GM06990 (cell line): Measurements from ENCODE around the gene ASCC3.

ENCODE experiments used
- DNase-seq: peaks from one replicate; pipeline ENCODE4 v3.0.0-alpha.2; 2011; ENCODE audit not compliant: insufficient read length; ENCODE audit errors: extremely low read depth
- H3K27me3 ChIP-seq: replicated peaks from 2 replicates; pipeline ENCODE4 v1.6.0; 2011; ENCODE audit warnings: low read length; ENCODE audit not compliant: control insufficient read depth, insufficient read depth
- H3K36me3 ChIP-seq: 2 replicates; pipeline ENCODE4 v1.5.1; 2011; ENCODE audit warnings: low read length; ENCODE audit not compliant: control insufficient read depth, insufficient read depth
- H3K4me3 ChIP-seq: replicated peaks from 2 replicates; pipeline ENCODE4 v1.5.1; 2011; ENCODE audit warnings: low read depth, mild to moderate bottlenecking, control low read depth, low read length
- CTCF ChIP-seq: IDR thresholded peaks from 2 replicates; pipeline ENCODE4 v1.5.1; 2011; ENCODE audit warnings: low read length, control low read depth, mild to moderate bottlenecking, inconsistent platforms; ENCODE audit not compliant: insufficient read depth, poor library complexity, severe bottlenecking

ASCC3 gene

DNA sequence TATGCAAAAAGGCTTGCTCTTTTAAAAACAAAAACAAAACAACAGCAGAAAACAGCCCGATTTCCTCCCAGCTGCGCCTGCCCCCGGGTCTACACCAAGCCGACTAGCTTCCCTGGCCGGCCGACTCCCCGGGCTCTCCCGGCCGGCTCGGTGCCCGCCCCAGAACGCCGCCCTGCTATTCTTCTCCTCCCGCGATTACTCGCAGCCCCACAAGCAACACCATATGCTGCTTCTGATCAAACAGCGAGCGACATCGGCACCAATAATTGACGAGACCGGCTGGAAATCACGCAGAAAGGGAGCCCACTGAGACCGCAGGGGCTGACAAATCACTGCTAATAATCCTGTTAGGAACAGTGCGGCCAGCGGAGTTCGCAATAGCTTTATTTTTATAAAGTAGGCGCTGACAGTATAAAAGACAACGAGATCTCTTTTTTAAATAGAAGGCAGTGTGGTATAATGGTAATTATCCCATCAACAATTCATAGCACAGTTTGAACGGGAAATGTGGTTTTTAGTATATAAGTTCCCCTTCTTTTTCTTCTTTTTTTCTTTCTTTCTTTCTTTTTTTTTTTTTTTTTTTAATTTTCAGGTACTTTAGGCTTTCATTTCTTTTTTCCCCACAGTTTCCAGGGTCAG lies 419.7 kb downstream of the ASCC3 start:
- TF ChIP-seq CTCF: no peak
- DNase-seq: no peak
- Histone ChIP-seq H3K36me3 (no peaks in the 10 kb centered on the region), H3K4me3 (no peak overlapping the region), H3K27me3 (peaks cover 3% of the 10 kb centered on the region)

DNA sequence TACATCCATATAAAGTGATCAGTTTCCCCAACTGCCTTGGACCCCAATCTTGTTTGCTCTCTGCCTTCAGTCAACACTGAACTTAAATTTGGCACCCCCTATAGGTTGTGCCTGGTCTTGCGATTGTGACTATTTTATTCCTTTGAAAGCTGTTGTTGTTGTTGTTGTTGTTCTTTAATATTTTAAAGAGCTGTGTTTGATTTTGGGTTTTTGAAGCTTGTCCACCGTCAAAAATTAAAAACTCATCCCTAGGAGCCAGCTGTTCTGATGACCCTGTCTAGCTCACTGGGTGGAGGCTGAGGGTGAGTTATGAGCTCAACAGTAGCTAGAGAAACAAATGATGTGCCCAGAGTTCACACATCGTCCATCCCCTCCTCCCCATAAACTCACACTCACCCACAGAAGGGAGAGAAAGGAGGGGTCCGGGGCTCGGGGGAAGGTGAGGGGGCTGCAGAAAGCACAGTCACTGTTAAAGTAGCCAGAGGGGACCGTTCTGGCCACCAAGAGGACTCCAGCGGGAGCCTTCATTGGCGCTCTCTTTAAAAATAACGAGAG lies 420.4 kb downstream of the ASCC3 start:
- no peak overlapping the region for H3K4me3 ChIP-seq

DNA sequence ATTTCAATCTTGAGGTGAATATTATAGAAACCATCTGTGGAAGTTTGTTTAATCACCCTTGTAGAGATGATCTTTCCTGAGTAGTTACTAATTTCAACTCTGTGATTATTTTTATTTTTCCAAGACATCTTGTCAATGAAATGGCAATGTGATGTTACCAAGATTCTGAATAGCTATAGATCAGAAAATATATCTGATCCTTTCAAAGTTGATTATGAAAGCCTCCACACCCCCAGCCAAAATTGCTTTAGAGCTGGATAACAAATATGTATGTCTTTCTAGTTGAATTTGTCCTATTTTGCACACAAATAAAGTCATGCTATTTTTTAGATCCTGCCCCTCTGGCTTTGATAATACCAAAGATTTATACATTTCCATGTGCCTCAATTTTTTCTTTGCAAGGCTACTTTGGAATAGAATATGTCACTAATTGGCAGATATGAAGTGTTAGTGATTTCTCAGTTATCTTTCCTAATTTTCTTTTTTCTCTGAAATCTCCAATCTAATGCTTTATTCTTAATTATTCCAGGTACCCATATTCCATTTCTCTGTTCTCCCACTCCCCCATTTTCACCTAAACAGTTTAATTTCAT lies 421.4 kb downstream of the ASCC3 start:
- H3K27me3 ChIP-seq: peaks cover 3% of the 10 kb centered on the region

More for the DNA sequence above, 420.4 kb downstream of the ASCC3 start:
- Histone ChIP-seq H3K36me3 (no peaks in the 10 kb centered on the region), H3K27me3 (peaks cover 3% of the 10 kb centered on the region)
- no peak for DNase-seq
- peak; percentile 20 for TF ChIP-seq CTCF

GRCh38 chr6:100458841-100459591 lies 422.1 kb downstream of the ASCC3 start:
- TF ChIP-seq CTCF: no peak
- no peak overlapping the region for H3K4me3 ChIP-seq
- no peak for DNase-seq
- no peaks in the 10 kb centered on the region for H3K36me3 ChIP-seq
- peaks cover 3% of the 10 kb centered on the region for H3K27me3 ChIP-seq

More for the DNA sequence above, 421.4 kb downstream of the ASCC3 start:
- TF ChIP-seq CTCF: no peak
- Histone ChIP-seq H3K36me3 (no peaks in the 10 kb centered on the region), H3K4me3 (no peak overlapping the region)
- DNase-seq: no peak
